ENCODE data around the gene SNX9. TPM values are rescaled to one million over a fixed set of nuclear protein-coding genes. Genes with fewer than 3 reads are reported as not detected.

Gene SNX9
- total RNA-seq, 2 experiments from 2014 or later, result 14.8 to 15.2 TPM

GRCh38 chr6:157880534-157880933, 57.5 kb downstream of the SNX9 start:
- ATAC-seq (ENCODE audit: low read depth), result no peak
- Mint-ChIP-seq H3K4me3 (no peak overlapping the region), H3K36me3 (peaks cover 36% of the 10 kb centered on the region), H3K27ac (no peak overlapping the region), H3K9me3 (no peaks in the 10 kb centered on the region), H3K27me3 (no peaks in the 10 kb centered on the region), H3K4me1 (peaks cover 37% of the 10 kb centered on the region)
- POLR2A ChIA-PET, result no interaction called here
- no peak for DNase-seq

GRCh38 chr6:157881342-157881741, 58.3 kb downstream of the SNX9 start:
- no peak overlapping the region for H3K4me3 Mint-ChIP-seq
- DNase-seq (no peak), ATAC-seq (ENCODE audit: low read depth) (no peak)
- H3K9me3 Mint-ChIP-seq, result no peaks in the 10 kb centered on the region
- peaks cover 41% of the 10 kb centered on the region for H3K36me3 Mint-ChIP-seq
- no peaks in the 10 kb centered on the region for H3K27me3 Mint-ChIP-seq
- peaks cover 42% of the 10 kb centered on the region for H3K4me1 Mint-ChIP-seq
- POLR2A ChIA-PET, result no interaction called here
- no peak overlapping the region for H3K27ac Mint-ChIP-seq

DNA sequence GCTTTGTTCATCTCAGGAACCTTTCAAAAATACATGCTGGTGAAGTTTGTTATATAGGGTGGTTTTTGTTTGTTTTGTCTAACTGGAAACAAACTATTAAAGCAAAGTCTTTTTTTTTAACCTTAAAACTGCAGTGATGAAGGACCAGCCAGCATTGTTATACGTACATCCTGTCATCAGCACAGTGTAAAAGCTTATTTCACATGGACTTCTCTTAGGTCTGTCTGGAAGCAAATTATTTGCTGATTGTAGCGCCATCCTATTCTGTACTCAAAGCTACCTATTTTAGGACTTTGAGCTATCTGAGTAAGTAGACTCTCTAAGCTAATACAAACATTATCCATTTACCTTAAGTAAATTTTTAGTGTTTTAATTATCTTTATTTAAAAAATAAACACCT, 61.7 kb downstream of the SNX9 start:
- POLR2A ChIA-PET, result interaction anchor here (0.7 kb wide), 1 partner anchor 25 kb away, joined by 4 read pairs; no protein-coding TSS in a partner anchor

DNA sequence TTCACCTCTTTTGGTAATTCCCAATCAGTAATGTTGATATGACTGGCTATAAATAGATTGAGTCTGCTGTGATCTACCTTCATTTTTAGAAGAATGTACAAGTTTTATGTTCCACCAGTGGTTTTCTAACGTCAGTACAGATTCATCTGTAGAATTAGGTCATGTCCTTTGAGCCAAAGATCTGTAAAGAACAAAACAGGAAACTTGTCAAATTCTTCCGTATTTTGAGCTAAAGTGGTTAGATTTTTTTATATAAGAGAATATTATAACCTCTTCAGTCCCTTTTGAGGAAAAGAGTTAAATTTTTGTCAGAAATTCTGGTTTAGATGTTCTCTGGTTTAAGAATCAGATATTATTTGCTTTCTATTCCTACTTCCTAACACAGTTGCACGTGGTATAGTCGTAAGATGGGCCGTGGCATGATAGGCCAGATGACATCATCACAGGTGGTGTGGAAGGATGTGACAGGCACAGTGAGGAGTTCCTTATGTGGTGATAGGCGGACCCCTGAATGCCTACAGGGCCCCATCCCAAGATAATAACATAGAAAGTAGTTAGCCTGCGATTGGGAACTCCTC, 62.3 kb downstream of the SNX9 start:
- ATAC-seq (ENCODE audit: low read depth) (peak; percentile 92), DNase-seq (peak; percentile 50)
- Mint-ChIP-seq H3K27ac (peak overlapping the region; percentile 82), H3K4me1 (peaks cover 32% of the 10 kb centered on the region), H3K4me3 (peak overlapping the region; percentile 36), H3K9me3 (no peaks in the 10 kb centered on the region), H3K36me3 (peaks cover 46% of the 10 kb centered on the region), H3K27me3 (no peaks in the 10 kb centered on the region)
- POLR2A ChIA-PET, result interaction anchor here (1.4 to 1.6 kb wide), 2 partner anchors 12 to 13 kb away, joined by 3 read pairs; no protein-coding TSS in a partner anchor

More for the DNA sequence above, 61.7 kb downstream of the SNX9 start:
- DNase-seq, result no peak
- Mint-ChIP-seq H3K4me1 (peaks cover 31% of the 10 kb centered on the region), H3K4me3 (no peak overlapping the region), H3K36me3 (peaks cover 45% of the 10 kb centered on the region), H3K27ac (peak overlapping the region; percentile 44), H3K27me3 (no peaks in the 10 kb centered on the region), H3K9me3 (no peaks in the 10 kb centered on the region)
- no peak for ATAC-seq (ENCODE audit: low read depth)

DNA sequence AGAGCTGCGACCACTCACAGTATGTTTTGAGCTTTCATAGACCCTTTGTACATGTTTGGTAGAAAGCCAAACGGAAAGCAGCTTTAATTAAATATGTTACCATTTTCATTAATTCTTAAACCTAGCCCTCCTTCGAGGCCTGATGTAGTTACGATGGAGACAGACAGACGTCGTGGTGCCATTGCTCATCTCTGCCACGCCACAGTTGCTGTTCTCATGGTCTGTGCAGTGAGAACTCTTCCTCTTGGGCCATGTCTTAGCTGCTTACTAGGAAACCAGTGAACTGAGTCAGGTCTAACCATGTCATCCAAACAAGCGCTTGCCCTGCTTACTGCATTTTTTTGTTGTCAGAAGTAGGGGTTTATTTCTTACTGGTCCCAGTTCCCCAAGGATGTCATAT, 62.8 kb downstream of the SNX9 start:
- no peak overlapping the region for H3K4me3 Mint-ChIP-seq
- ATAC-seq (ENCODE audit: low read depth) (no peak), DNase-seq (no peak)
- no peaks in the 10 kb centered on the region for H3K9me3 Mint-ChIP-seq
- peak overlapping the region; percentile 82 for H3K27ac Mint-ChIP-seq
- H3K27me3 Mint-ChIP-seq, result no peaks in the 10 kb centered on the region
- H3K36me3 Mint-ChIP-seq, result peaks cover 46% of the 10 kb centered on the region
- peaks cover 31% of the 10 kb centered on the region for H3K4me1 Mint-ChIP-seq
- POLR2A ChIA-PET, result interaction anchor here (1.4 to 1.6 kb wide), 2 partner anchors 12 to 13 kb away, joined by 3 read pairs; no protein-coding TSS in a partner anchor

DNA sequence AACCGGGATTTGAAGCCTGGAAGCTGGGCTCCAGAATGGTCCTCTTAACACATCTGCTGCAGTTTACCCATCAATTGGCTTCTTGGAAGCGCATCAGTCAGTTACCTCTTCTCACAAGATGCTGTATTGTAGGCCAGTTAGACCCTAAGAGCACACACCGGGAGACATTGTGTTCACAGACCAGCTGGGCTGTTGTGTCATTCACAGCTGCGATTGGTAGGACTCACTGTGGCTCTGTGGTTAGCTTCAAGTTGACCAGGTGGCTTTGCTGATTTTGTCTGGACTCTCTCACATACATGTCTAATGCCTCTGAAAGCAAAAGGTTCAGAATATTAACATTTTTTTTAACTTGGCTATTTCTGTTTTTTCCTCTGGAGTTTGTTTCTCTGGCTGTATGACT, 64.8 kb downstream of the SNX9 start:
- Mint-ChIP-seq H3K9me3 (no peaks in the 10 kb centered on the region), H3K4me1 (peaks cover 33% of the 10 kb centered on the region), H3K4me3 (no peak overlapping the region), H3K27ac (no peak overlapping the region), H3K36me3 (peaks cover 32% of the 10 kb centered on the region), H3K27me3 (no peaks in the 10 kb centered on the region)
- ATAC-seq (ENCODE audit: low read depth) (no peak), DNase-seq (no peak)
- POLR2A ChIA-PET, result interaction anchor here (0.7 kb wide), 1 partner anchor 485 kb away, joined by 3 read pairs; no protein-coding TSS in a partner anchor

DNA sequence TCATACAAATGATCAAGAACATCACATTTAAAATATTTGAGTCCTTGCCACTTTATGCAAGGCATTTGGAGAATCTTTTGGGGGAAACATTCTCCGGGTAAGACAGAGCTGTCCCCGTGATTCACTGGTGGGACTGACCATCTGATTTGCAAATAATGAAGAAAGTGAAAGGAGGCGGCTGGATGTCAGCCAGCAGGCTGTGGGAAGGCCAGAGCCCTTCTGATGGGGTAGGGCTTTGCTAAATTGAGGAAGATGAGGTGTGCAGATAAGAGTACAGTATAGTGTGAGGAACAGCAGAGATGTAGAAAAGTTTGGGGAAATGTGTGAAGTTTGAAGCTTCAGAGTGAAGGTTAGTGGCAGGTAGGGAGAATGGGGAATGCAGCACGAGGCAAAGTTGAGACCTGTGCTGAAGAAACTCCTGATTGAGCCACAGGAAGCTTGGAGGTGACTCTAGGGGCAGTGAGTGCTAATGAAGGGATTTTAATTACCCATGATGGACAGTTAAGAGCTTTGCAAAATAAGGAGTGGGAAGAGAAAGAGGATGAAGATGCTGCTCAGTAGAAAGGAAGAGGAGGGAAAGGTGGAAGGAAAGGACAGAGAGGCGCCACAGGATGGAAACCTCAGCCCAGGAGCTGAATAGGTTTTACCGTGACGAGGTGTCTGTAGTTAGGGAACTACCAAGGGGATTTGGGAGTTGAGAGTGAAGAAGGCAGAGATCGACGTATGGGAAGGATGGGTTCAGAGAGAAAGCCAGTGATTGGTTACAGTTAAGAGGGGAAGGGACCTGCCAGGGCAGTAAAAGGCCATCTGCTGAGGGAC, 68.7 kb downstream of the SNX9 start:
- Mint-ChIP-seq H3K36me3 (peaks cover 22% of the 10 kb centered on the region), H3K4me1 (peaks cover 27% of the 10 kb centered on the region), H3K4me3 (peak overlapping the region; percentile 70), H3K27me3 (no peaks in the 10 kb centered on the region), H3K27ac (peak overlapping the region; percentile 59), H3K9me3 (no peaks in the 10 kb centered on the region)
- POLR2A ChIA-PET, result no interaction called here
- DNase-seq, result no peak
- ATAC-seq (ENCODE audit: low read depth), result peak; percentile 27

- H3K4me1 Mint-ChIP-seq, result peaks cover 27% of the 10 kb centered on the region
- DNase-seq, result no peak
- peak overlapping the region; percentile 70 for H3K4me3 Mint-ChIP-seq
- peaks cover 20% of the 10 kb centered on the region for H3K36me3 Mint-ChIP-seq
- POLR2A ChIA-PET, result interaction anchor here (0.6 kb wide), 1 partner anchor 335 kb away, joined by 3 read pairs; no protein-coding TSS in a partner anchor
- peak; percentile 45 for ATAC-seq (ENCODE audit: low read depth)
- H3K9me3 Mint-ChIP-seq, result no peaks in the 10 kb centered on the region
- peak overlapping the region; percentile 59 for H3K27ac Mint-ChIP-seq
- no peaks in the 10 kb centered on the region for H3K27me3 Mint-ChIP-seq
Observed at GRCh38 chr6:157892363-157892877, 69.4 kb downstream of the SNX9 start.

- Mint-ChIP-seq H3K4me3 (no peak overlapping the region), H3K9me3 (no peaks in the 10 kb centered on the region), H3K27me3 (no peaks in the 10 kb centered on the region), H3K27ac (no peak overlapping the region), H3K4me1 (peaks cover 27% of the 10 kb centered on the region), H3K36me3 (peaks cover 14% of the 10 kb centered on the region)
- DNase-seq, result no peak
- POLR2A ChIA-PET, result no interaction called here
- ATAC-seq (ENCODE audit: low read depth), result peak; percentile 45
Observed at GRCh38 chr6:157893238-157893637, 70.2 kb downstream of the SNX9 start.

DNA sequence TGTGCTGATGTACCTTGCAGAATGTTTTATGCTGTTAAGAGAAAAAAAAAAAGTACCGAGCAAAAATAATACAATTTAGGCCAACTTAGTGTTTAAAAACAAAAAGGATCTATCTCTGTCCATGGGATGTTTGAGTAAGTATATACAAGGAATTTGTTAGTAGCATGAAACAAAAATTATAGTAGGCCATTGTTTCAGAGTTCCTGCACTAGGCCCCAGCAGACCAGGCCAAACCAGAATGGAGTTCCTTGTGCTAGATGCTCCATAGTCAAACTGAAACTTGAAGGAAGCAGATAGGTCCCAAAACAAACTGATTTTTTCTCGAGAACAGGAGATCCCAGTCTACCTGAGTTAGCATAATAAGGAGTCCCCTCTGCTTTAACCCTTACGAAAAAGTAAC, 72.5 kb downstream of the SNX9 start:
- DNase-seq (no peak), ATAC-seq (ENCODE audit: low read depth) (no peak)
- H3K36me3 Mint-ChIP-seq, result peaks cover 8% of the 10 kb centered on the region
- no peaks in the 10 kb centered on the region for H3K9me3 Mint-ChIP-seq
- peaks cover 26% of the 10 kb centered on the region for H3K4me1 Mint-ChIP-seq
- no peaks in the 10 kb centered on the region for H3K27me3 Mint-ChIP-seq
- POLR2A ChIA-PET, result no interaction called here
- H3K27ac Mint-ChIP-seq, result no peak overlapping the region
- no peak overlapping the region for H3K4me3 Mint-ChIP-seq

GRCh38 chr6:157896932-157897331, 73.9 kb downstream of the SNX9 start:
- POLR2A ChIA-PET, result no interaction called here
- ATAC-seq (ENCODE audit: low read depth) (no peak), DNase-seq (no peak)
- Mint-ChIP-seq H3K27ac (no peak overlapping the region), H3K4me3 (no peak overlapping the region), H3K9me3 (no peaks in the 10 kb centered on the region), H3K27me3 (no peaks in the 10 kb centered on the region), H3K36me3 (peaks cover 8% of the 10 kb centered on the region), H3K4me1 (peaks cover 20% of the 10 kb centered on the region)

- no peaks in the 10 kb centered on the region for H3K27me3 Mint-ChIP-seq
- H3K4me3 Mint-ChIP-seq, result no peak overlapping the region
- peaks cover 11% of the 10 kb centered on the region for H3K4me1 Mint-ChIP-seq
- no peak overlapping the region for H3K27ac Mint-ChIP-seq
- no peak for DNase-seq
- peaks cover 9% of the 10 kb centered on the region for H3K36me3 Mint-ChIP-seq
- peak; percentile 56 for ATAC-seq (ENCODE audit: low read depth)
- H3K9me3 Mint-ChIP-seq, result no peaks in the 10 kb centered on the region
- POLR2A ChIA-PET, result interaction anchor here (1.3 kb wide), 1 partner anchor 12 kb away, joined by 3 read pairs; no protein-coding TSS in a partner anchor
Observed at GRCh38 chr6:157898169-157898568, 75.1 kb downstream of the SNX9 start.

- Mint-ChIP-seq H3K9me3 (no peaks in the 10 kb centered on the region), H3K27ac (no peak overlapping the region), H3K36me3 (peaks cover 7% of the 10 kb centered on the region), H3K4me1 (peaks cover 9% of the 10 kb centered on the region), H3K27me3 (no peaks in the 10 kb centered on the region), H3K4me3 (no peak overlapping the region)
- POLR2A ChIA-PET, result interaction anchor here (1.3 kb wide), 1 partner anchor 13 kb away, joined by 3 read pairs; no protein-coding TSS in a partner anchor
- DNase-seq (no peak), ATAC-seq (ENCODE audit: low read depth) (no peak)
Observed at GRCh38 chr6:157898640-157899039, 75.6 kb downstream of the SNX9 start.

Measured in activated naive CD8-positive, alpha-beta T cell treated with anti-CD3 and anti-CD28 coated beads, Interleukin-2, amount 10 ng/mL, durations not matched to agents 7 days and 5 days (primary cell).